Breast epithelium (tissue), 3 donors: ENCODE data around the gene ST8SIA2.

Experiments
- CTCF ChIP-seq, 3 donors: fragments of 450-650 bp; IDR thresholded peaks; one replicate each; pipeline ENCODE4 v1.5.1; 2016 to 2017; ENCODE audit warnings: antibody characterized with exemption in 3 of 3, mild to moderate bottlenecking in 3 of 3, moderate library complexity in 3 of 3
- POLR2A ChIP-seq: fragments of 450-650 bp; IDR thresholded peaks from one replicate; pipeline ENCODE4 v1.6.1; 2016; ENCODE audit warnings: antibody characterized with exemption, mild to moderate bottlenecking, moderate library complexity
- POLR2AphosphoS5 ChIP-seq, 3 donors: sonication (generic); formaldehyde crosslinking; IDR thresholded peaks; one replicate each; pipeline ENCODE4 v1.6.1; 2017; ENCODE audit warnings: antibody characterized with exemption in 3 of 3

GRCh38 chr15:92384381-92384780 lies 9.3 kb upstream of the ST8SIA2 start:
- no peak for TF ChIP-seq POLR2A
- no peak for TF ChIP-seq CTCF (IDR thresholded peaks at IDR 0.05)
- TF ChIP-seq POLR2AphosphoS5 (IDR thresholded peaks at IDR 0.05) = no peak
